HG02798 (cell line): ENCODE results near the gene BCLAF1.

Experiments
- ATAC-seq: cut with Tn5 transposase; IDR thresholded peaks from one replicate; pipeline ENCODE4 v1.9.1; 2021; ENCODE audit warnings: mild to moderate bottlenecking; ENCODE audit not compliant: unreplicated experiment, poor library complexity

Gene BCLAF1

GRCh38 chr6:136289579-136290409 lies at the start of gene BCLAF1:
BCLAF1 (minus strand) TSS chr6:136289846; CDS start chr6:136279866, 9,980 bp downstream.
- ATAC-seq = peak; percentile 92

- ATAC-seq = no peak
These were observed 48.8 kb upstream of the BCLAF1 start for GRCh38 chr6:136338486-136338885.

GRCh38 chr6:136337606-136338005 lies 48.0 kb upstream of the BCLAF1 start:
- no peak for ATAC-seq

GRCh38 chr6:136337121-136337520 lies 47.5 kb upstream of the BCLAF1 start:
- ATAC-seq = no peak

- ATAC-seq = no peak
These were observed 46.2 kb upstream of the BCLAF1 start for GRCh38 chr6:136335736-136336363.

- no peak for ATAC-seq
These were observed 45.2 kb upstream of the BCLAF1 start for GRCh38 chr6:136334853-136335252.

- no peak for ATAC-seq
These were observed 44.8 kb upstream of the BCLAF1 start for GRCh38 chr6:136334465-136334846.

- ATAC-seq = no peak
These were observed 44.3 kb upstream of the BCLAF1 start for GRCh38 chr6:136333824-136334464.

- no peak for ATAC-seq
These were observed 41.8 kb upstream of the BCLAF1 start for GRCh38 chr6:136331461-136331860.

- no peak for ATAC-seq
These were observed 41.0 kb upstream of the BCLAF1 start for GRCh38 chr6:136330634-136331033.

GRCh38 chr6:136326038-136326553 lies 36.5 kb upstream of the BCLAF1 start:
- no peak for ATAC-seq

GRCh38 chr6:136324686-136325380 lies 35.2 kb upstream of the BCLAF1 start:
- no peak for ATAC-seq

- ATAC-seq = no peak
These were observed 33.9 kb upstream of the BCLAF1 start for GRCh38 chr6:136323431-136324112.

- no peak for ATAC-seq
These were observed 30.1 kb upstream of the BCLAF1 start for GRCh38 chr6:136319732-136320131.

- ATAC-seq = no peak
These were observed 29.0 kb upstream of the BCLAF1 start for GRCh38 chr6:136318676-136319075.

- no peak for ATAC-seq
These were observed 28.3 kb upstream of the BCLAF1 start for GRCh38 chr6:136317971-136318370.

GRCh38 chr6:136317021-136317694 lies 27.5 kb upstream of the BCLAF1 start:
- peak; percentile 82 for ATAC-seq

GRCh38 chr6:136315594-136315993 lies 25.9 kb upstream of the BCLAF1 start:
- no peak for ATAC-seq

GRCh38 chr6:136312975-136313374 lies 23.3 kb upstream of the BCLAF1 start:
- ATAC-seq = no peak
